CD4-positive, alpha-beta T cell treated with Interleukin-21 for 1 hour (primary cell): ENCODE data around the gene RFC4.
"Not testable (repeated sequence)": the region's sequence is repeated elsewhere in the genome, so short reads cannot be mapped to it uniquely, and the experiment has no call there.

ENCODE experiments used
- DNase-seq: peaks from one replicate; pipeline ENCODE4 v3.0.0-alpha.2; 2020

RFC4 gene, protein sequence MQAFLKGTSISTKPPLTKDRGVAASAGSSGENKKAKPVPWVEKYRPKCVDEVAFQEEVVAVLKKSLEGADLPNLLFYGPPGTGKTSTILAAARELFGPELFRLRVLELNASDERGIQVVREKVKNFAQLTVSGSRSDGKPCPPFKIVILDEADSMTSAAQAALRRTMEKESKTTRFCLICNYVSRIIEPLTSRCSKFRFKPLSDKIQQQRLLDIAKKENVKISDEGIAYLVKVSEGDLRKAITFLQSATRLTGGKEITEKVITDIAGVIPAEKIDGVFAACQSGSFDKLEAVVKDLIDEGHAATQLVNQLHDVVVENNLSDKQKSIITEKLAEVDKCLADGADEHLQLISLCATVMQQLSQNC

GRCh38 chr3:186806089-186807055, at the start of gene RFC4:
Gene RFC4 (minus strand): TSS chr3:186806482. CDS start chr3:186804713, 1,769 bp downstream.
- DNase-seq: peak; percentile 83

GRCh38 chr3:186854954-186855353, 48.7 kb upstream of the RFC4 start:
- no peak for DNase-seq

- DNase-seq: no peak
Observed at GRCh38 chr3:186854146-186854545, 47.9 kb upstream of the RFC4 start.

DNA sequence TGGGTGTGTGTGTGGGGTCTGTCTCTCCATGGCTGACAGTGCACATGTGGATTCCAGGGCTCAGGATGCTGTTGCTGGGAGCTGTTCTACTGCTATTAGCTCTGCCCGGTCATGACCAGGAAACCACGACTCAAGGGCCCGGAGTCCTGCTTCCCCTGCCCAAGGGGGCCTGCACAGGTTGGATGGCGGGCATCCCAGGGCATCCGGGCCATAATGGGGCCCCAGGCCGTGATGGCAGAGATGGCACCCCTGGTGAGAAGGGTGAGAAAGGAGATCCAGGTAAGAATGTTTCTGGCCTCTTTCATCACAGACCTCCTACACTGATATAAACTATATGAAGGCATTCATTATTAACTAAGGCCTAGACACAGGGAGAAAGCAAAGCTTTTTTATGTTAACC, 46.7 kb upstream of the RFC4 start:
- no peak for DNase-seq

DNA sequence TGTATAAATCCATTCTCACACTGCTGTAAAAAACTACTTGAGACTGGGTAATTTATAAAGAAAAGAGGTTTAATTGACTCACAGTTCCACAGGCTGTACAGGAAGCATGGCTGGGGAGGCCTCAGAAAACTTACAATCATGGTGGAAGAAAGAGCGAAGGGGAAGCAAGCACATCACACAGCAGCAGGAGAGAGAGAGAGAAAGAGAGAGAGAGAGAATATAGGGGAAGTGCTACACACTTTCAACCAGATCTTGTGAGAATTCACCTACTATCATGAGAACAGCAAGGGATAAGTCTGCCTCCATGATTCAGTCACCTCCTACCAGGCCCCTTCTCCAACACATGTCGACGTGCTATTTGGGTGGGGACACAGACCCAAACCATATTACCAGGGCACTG, 45.6 kb upstream of the RFC4 start:
- not testable (repeated sequence) for DNase-seq

- DNase-seq: peak; percentile 78
Observed at GRCh38 chr3:186849374-186849975, 43.2 kb upstream of the RFC4 start.

DNA sequence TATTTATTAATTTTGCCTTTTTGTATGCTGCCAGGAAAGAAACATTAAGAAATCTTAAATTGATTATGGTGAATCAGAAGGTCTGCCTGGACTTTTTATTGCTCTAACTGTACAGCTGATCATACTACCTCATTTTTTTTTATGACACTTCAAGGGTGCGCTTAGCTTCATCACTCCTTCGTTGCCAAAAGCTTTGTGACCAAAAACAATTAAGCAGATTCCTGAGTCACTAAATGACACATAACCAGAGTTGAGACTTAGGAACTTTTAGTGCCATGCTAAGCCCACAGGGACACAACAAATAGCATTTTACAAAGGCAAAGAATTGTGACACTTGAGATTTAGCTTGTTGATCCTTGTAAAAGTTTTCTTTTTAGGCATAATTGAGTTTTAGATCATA, 41.2 kb upstream of the RFC4 start:
- DNase-seq: no peak

- no peak for DNase-seq
Observed at GRCh38 chr3:186845756-186846155, 39.5 kb upstream of the RFC4 start.

- no peak for DNase-seq
Observed at GRCh38 chr3:186844908-186845307, 38.6 kb upstream of the RFC4 start.

DNA sequence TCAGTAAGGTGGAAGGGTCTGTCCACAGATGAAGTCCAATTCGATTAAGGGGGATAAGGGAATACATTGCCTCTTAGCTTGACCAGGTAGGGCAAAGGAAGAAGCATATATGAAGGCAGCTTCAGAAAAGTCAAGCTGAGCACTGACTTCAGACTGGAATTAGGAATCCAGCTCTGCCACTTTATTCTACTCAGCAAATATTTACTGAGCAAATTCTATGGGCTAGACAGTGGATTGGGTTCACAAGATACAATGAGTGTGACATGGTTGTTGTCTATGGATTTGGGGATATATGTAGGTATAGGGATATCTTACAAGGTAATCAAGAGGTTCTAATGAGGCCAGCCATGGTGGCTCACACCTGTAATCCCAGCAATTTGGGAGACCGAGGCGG, 36.8 kb upstream of the RFC4 start:
- DNase-seq: no peak

DNA sequence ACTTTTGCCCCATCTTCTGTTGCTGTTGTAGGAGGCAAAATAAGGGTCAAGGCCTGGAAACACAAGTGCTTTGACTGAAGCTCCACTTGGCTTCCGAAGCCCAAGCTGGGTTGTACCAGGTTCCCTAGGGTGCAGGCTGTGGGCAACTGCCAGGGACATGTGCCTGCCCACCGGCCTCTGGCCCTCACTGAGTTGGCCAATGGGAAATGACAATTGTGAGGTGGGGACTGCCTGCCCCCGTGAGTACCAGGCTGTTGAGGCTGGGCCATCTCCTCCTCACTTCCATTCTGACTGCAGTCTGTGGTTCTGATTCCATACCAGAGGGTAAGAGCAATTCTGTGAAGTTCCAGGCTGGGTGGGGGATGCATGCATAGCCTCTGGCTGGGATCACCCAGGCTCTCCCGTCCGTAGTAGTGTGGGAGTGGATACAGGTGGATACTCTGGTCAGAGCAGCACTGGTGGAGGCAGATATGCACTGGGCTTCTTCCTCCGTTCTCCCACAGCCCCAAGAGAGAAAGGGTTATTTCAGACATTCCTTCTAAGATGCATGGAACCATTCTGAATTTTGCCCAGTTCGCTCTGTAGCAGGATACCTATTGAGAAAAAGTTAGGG, 36.2 kb upstream of the RFC4 start, which contains the start of gene ADIPOQ:
ADIPOQ (plus strand) TSS at position 285 of the 613 bp plus-strand sequence. CDS start 10,349 bp downstream, outside the sequence.
- no peak for DNase-seq

- no peak for DNase-seq
Observed at GRCh38 chr3:186841620-186842019, 35.3 kb upstream of the RFC4 start.

DNA sequence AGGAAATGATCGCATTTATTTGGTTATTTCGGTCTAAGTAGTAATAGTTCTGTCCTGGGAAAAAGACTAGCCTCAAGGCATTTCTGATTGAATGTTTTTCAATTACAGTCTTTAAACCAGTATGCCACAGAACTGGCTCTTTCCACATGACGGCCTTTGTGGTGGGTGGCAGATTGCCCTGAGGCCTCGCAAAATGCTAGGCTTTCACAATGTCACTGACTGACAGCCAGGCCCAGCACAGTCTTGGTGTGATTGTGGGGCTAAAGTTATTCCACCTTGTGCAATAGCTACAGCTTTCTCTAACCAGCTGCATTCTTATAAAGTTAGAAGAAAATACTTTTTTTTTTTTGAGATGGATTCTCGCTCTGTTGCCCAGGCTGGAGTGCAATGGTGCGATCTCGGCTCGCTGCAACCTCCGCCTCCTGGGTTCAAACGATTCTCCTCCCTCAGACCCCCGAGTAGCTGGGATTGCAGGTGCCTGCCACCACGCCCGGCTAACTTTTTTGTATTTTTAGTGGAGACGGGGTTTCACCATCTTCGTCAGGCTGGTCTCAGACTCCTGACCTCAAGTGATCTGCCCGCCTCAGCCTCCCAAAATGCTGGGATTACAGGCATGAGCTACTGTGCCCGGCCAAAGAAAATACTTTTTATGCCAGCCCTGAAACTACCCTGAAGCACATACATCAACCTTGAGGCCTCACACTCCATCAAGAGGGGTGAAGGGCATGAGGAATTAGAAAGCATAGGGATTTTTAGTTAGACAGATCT, 33.8 kb upstream of the RFC4 start:
- DNase-seq: no peak

GRCh38 chr3:186832276-186832675, 26.0 kb upstream of the RFC4 start:
- no peak for DNase-seq

- DNase-seq: no peak
Observed at GRCh38 chr3:186831798-186832197, 25.5 kb upstream of the RFC4 start.

- DNase-seq: no peak
Observed at GRCh38 chr3:186828340-186828739, 22.1 kb upstream of the RFC4 start.

- peak; percentile 90 for DNase-seq
Observed at GRCh38 chr3:186826976-186827857, 20.9 kb upstream of the RFC4 start.

DNA sequence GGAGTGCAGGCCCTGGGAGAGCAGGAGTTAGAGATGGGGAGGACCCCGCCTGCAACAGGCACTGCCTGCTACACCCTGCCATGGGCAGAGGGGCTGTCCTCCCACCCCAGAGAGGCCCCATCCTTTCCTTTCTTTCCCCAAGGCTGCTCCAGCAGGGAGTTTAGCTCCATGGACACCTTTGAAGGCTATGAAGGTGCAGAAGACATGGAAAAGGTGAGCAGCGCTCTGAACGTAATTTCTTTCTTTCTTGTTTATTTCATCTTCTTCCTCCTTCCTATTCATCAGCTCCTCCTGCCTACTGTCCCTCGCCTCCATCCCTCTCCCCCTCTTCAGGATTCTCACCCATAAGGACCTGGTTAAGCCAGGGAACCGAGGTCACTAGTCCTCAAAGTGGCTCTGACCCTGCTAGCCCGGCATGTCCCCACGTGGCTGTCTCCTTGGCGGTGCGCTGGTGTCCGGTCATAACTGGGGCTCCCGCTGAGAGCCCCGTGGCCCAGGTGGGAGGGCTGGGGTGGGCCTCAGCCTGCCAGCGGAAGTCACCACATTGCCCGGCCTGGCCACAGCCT, 20.2 kb upstream of the RFC4 start:
- DNase-seq: peak; percentile 30

DNA sequence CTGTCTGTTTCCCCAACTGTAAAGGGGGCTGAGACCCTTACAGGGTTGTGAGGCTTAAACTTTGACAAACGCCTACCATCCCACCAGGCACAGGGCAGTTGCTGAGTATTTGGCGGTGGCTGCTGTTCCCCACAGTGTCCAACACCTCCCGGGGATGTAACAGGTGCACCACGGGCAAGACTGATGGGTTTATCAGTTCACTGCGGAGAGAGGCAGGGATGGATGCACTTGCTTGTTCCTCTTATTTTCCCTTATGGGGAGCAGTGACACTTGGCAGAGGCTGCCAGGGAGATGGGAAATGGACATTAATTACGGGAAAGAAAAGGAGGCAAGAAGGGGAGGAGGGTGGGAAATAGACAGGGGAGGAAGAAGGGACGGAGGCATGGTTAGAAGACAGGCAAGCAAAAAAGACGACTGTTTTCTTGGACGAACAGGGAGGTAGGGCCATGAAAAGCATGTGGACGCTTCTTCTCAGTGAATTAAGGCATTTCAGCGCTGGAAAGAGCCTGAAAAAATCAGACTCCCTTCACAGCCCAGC, 19.7 kb upstream of the RFC4 start:
- DNase-seq: no peak

GRCh38 chr3:186825294-186825821, 19.1 kb upstream of the RFC4 start:
- DNase-seq: no peak
